ENCODE data around the gene TFR2.

The TFR2 gene

DNA sequence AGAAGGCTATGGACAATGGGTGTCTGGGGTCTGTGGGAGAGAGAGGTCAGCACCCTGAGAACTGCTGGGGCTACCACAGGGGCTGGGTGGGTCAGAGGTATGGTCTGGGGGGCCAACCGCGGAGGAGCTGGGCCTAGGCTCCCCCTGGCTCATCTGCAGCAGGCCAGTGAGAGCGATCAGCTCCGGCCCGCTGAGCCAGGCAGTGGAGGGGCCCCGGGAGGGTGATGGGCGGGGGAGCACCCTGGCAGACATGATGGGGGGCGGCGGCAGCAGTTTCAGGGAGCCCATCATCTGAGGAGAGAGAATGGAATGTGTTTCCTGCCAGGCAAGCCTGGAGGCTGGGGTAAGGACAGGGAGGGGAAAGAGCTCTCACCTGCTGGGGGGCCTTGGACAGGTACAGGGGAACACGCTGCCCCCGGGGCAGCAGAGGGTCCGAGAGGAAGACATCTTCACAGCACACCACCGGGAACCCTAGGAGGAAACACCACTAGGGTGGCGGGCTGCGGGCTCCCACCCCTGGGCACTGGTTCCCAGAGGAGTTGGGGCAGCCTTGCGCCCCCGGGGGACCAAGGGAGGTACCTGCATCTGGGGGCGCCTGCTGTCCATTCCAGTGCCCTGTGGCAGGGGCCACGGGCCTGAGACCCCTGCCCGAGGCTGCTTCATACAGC is 68.9 kb downstream of the TFR2 start:
- DNase-seq (ENCODE audit: low spot score), result no peak

DNA sequence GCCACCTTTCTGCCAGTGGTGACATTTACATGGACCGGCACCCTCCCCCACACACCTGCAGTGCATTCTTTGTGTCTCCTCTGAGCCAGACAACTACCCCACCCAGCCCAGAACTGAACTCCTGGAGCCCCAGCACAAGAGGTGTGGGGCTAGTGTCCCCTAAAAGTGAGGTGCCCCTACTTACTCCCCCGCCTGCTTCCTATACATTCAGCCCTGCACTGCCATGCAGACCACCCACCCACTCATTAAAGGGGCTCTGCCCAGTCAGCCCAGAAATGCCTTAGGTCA is 69.6 kb downstream of the TFR2 start:
- no peak for DNase-seq (ENCODE audit: low spot score)

DNA sequence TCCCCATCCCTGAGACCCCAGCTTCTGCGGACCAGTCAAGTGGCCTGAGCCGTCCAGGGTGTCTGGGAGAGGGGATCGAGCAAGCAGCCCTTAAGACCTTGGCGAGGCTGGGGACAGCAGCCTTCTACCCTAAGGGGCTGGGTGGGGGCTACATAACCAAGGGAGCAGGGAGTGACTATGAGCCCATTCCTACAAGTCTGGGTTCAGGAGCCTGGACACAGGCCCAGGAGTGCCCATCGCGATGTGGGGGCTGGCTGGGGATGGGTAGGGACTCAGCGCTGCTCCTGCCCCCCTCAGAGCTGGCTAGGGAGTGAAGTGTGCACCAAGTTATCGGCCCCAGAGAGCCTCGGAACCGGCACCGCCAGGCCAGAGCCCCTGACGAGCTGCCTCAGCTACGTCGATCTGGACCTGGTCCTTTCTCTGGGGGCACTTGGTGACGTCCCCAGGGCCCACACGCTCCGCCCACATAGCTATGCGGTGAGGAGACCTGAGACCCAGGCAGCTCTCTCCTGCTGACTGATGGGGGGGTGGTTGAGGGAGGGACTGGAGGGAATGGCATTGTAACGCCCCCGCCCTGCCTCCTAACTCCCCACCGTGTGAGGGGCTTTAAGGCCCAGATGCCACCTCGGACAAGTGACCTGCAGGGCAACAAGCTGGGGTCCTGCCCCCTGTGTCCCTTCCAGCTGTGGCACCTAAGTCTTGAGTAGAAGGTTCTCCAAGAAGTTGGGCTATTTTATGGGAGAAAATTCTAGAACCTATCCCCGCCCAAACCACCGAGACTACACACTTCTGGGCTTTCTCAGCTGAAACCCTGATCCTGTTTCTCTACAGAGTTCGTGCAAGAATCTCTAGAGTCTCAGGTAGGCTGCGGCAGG is 70.2 kb downstream of the TFR2 start:
- DNase-seq (ENCODE audit: low spot score), result no peak

Data from putamen (tissue), 1 donor.